GM12875 (cell line): ENCODE measurements around the gene TGFBR3.

ENCODE experiments used
- H3K4me3 ChIP-seq: one replicate; pipeline ENCODE4 v1.5.1; 2011; ENCODE audit warnings: low read depth, low read length, control low read depth
- TF ChIP-seq, protein P1 (sequence below): IDR thresholded peaks from 2 replicates; pipeline ENCODE4 v1.5.1; 2011; ENCODE audit warnings: low read depth, mild to moderate bottlenecking, control low read depth, inconsistent platforms, low read length, moderate library complexity, borderline replicate concordance; ENCODE audit not compliant: insufficient read depth

Gene TGFBR3

GRCh38 chr1:91708691-91709090 lies 177.3 kb downstream of the TGFBR3 start:
- no peak overlapping the region for H3K4me3 ChIP-seq
- TF ChIP-seq, protein P1, sequence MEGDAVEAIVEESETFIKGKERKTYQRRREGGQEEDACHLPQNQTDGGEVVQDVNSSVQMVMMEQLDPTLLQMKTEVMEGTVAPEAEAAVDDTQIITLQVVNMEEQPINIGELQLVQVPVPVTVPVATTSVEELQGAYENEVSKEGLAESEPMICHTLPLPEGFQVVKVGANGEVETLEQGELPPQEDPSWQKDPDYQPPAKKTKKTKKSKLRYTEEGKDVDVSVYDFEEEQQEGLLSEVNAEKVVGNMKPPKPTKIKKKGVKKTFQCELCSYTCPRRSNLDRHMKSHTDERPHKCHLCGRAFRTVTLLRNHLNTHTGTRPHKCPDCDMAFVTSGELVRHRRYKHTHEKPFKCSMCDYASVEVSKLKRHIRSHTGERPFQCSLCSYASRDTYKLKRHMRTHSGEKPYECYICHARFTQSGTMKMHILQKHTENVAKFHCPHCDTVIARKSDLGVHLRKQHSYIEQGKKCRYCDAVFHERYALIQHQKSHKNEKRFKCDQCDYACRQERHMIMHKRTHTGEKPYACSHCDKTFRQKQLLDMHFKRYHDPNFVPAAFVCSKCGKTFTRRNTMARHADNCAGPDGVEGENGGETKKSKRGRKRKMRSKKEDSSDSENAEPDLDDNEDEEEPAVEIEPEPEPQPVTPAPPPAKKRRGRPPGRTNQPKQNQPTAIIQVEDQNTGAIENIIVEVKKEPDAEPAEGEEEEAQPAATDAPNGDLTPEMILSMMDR = no peak

GRCh38 chr1:91707890-91708218 lies 178.1 kb downstream of the TGFBR3 start:
- TF ChIP-seq, protein P1 = no peak

GRCh38 chr1:91707114-91707889 lies 178.6 kb downstream of the TGFBR3 start:
- TF ChIP-seq, protein P1 = no peak
- H3K4me3 ChIP-seq = no peak overlapping the region

More at GRCh38 chr1:91707890-91708218, 178.1 kb downstream of the TGFBR3 start:
- H3K4me3 ChIP-seq = no peak overlapping the region

- TF ChIP-seq, protein P1 = no peak
- no peak overlapping the region for H3K4me3 ChIP-seq
Observed at GRCh38 chr1:91706140-91706957, 179.6 kb downstream of the TGFBR3 start.

GRCh38 chr1:91704746-91705145 lies 181.2 kb downstream of the TGFBR3 start:
- H3K4me3 ChIP-seq = no peak overlapping the region
- TF ChIP-seq, protein P1 = no peak

DNA sequence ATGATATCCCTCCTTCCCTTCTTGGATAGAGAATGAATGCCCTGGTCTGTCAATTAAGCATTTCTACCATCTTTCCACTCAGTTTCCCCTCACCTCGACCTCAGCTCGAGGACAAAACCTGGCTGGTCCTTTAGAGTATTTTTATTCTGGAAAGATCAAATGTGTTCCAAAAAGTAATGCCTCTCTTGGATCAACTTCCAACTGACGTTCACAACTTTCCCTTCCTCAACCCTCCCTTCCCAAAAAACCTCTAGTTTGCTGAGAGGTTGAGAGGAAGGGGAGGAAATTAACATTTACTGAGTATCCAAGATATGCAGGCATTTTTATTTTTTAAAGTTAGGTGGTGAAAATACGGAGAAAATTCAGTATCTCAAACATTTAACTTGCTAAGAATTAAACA lies 182.9 kb downstream of the TGFBR3 start:
- no peak overlapping the region for H3K4me3 ChIP-seq
- TF ChIP-seq, protein P1 = no peak

GRCh38 chr1:91701472-91701869 lies 184.5 kb downstream of the TGFBR3 start:
- TF ChIP-seq, protein P1 = no peak
- no peak overlapping the region for H3K4me3 ChIP-seq
